SK-N-MC (cell line): ENCODE measurements around the gene ASPG.

ENCODE experiments used
- EZH2 ChIP-seq: fragments of 200-600 bp; sonication (generic); IDR thresholded peaks from one replicate; pipeline ENCODE4 v1.6.1; 2017; ENCODE audit warnings: antibody characterized with exemption
- POLR2AphosphoS5 ChIP-seq: IDR thresholded peaks from 2 replicates; pipeline ENCODE4 v1.6.1; 2012; ENCODE audit warnings: mild to moderate bottlenecking, low read depth, low read length, borderline replicate concordance

DNA sequence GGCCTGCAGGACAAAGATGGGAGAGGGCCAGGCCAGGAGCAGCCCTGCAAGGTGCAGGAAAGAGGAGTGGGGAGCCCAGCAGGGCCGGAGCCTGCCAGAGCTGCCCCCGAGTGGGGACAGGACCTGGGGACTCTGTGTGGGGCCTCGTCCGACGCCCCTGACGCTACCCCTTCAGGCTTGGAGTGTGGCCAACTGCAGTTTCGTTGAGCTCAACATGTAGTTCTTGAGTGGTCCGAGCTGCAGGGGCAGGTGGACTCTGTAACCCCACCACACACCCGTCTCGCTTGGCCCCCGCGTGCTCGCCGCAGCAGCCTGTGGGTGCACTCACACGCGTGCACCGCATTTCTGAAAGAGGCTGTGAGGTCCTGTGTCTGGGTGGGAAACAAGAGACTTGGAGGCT, 2.0 kb downstream of the ASPG start:
- TF ChIP-seq POLR2AphosphoS5 (no peak), EZH2 (no peak)
